CD4-positive, alpha-beta T cell treated with Interleukin-17A for 4 hours (primary cell): ENCODE results near the gene COX19.

Source experiments
- DNase-seq: peaks from one replicate; pipeline ENCODE4 v3.0.0-alpha.2; 2020; ENCODE audit warnings: mixed read lengths

COX19 gene

GRCh38 chr7:974820-975681 lies at the start of gene COX19:
COX19 (minus strand) TSS chr7:975549; CDS start chr7:975509, 40 bp downstream.
- peak; percentile 93 for DNase-seq

DNA sequence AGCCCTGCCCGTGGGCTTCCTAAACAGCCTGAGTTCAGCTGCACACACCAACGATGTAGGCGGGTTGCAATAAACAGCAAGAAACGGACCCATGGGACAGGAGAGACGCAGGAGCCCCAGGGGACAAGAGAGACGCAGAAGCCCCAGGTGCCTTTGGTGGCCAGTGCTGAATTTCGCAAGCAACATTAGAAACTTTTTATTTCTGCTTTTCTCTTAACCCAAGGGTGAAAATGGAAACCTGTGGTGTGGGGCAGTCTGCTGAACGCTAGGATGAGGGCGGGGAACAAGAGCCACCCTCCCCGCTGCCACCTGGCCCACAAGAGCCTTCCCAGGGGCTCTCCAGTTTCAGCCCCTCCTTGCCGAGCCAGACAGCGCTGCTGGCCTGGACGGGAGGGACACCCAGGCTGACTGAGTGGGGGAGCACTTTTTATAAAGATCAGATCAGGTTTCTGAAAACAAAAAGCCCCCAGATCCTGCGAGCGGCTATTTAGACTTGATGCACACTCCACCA lies 49.0 kb upstream of the COX19 start:
- DNase-seq: no peak

GRCh38 chr7:1022801-1023465 lies 47.6 kb upstream of the COX19 start:
- no peak for DNase-seq

DNA sequence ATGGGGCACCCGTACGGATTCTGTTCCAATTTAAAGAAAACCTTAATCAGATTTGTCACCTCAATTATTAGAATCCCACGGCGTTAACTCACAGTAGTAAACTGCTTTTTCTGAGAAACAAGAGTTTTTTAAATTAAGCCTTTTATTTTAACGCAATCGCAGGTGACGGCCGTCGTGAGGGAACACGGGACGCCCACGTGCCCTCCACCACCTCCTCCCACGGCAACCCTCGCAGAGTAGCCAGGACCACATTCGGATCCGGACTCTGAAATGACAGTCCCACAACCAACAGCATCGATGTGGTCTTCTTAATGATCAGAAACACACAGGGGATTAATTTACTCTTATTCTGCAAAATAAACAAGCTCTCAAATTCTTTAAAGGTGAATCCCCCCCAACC lies 47.0 kb upstream of the COX19 start:
- DNase-seq: no peak

DNA sequence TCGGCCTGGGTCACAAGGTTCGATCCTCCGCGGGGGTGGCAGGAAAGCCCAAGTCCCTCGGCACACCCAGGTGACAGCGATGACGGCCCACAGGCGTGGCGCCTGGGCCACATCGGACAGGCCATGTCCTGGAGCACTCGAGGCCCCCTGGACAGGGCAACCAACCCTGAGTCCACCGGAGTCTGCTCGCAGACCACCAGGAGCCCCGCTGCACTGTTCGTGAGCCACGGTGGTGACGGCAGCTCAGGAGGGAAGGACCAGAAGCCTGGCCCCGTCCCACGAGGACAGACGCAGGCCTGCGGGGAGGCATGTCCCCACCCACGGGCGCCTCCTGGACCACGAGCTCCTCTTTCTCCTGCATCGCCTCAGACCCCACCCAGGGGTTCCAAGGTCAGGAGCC lies 46.6 kb upstream of the COX19 start:
- no peak for DNase-seq

GRCh38 chr7:1021366-1021765 lies 46.0 kb upstream of the COX19 start:
- DNase-seq: no peak

- peak; percentile 28 for DNase-seq
These were observed 45.5 kb upstream of the COX19 start for GRCh38 chr7:1020849-1021251.

DNA sequence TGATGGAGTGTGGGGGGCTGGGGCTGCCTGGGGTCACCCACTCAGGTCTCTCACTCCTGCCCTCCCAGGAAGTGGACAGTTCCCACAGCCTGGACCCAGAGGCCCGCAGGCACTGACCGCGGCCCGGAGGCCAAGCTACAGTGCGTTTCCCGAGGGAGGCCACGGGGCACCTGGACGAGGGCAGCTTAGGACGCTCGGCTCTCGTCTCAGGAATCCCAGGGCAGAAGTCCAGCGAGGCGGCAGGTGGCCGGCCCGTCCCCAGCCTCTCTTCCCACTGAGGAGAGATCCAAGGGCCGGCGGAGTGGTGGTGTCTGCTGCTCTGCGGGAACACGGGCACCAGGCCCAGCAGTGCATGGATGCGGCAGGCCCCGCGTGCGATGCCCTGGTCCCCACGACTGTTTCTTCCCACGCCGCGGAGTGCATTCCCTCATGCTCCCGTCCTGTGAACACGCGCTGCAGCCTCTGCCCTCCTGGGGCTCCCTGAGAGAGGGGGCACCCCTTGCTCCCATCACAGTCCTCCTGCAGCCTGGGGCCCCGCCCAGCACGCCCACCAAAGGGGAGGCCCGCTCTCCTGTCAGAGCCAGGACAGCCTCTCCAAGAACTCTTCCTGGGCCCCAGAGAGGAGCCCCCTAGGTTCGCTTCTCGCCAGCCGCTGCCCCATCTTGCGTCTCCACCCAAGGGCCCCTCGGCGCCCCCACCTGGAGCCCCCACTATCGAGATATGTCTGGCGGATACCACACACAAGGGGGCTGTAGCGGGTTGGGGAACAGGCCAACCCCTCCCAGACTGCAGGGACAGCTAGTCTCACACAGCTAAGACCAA lies 44.7 kb upstream of the COX19 start:
- no peak for DNase-seq

GRCh38 chr7:1019255-1019785 lies 44.0 kb upstream of the COX19 start:
- no peak for DNase-seq

- DNase-seq: no peak
These were observed 43.0 kb upstream of the COX19 start for GRCh38 chr7:1018334-1018695.

- DNase-seq: no peak
These were observed 42.4 kb upstream of the COX19 start for GRCh38 chr7:1017586-1018333.

DNA sequence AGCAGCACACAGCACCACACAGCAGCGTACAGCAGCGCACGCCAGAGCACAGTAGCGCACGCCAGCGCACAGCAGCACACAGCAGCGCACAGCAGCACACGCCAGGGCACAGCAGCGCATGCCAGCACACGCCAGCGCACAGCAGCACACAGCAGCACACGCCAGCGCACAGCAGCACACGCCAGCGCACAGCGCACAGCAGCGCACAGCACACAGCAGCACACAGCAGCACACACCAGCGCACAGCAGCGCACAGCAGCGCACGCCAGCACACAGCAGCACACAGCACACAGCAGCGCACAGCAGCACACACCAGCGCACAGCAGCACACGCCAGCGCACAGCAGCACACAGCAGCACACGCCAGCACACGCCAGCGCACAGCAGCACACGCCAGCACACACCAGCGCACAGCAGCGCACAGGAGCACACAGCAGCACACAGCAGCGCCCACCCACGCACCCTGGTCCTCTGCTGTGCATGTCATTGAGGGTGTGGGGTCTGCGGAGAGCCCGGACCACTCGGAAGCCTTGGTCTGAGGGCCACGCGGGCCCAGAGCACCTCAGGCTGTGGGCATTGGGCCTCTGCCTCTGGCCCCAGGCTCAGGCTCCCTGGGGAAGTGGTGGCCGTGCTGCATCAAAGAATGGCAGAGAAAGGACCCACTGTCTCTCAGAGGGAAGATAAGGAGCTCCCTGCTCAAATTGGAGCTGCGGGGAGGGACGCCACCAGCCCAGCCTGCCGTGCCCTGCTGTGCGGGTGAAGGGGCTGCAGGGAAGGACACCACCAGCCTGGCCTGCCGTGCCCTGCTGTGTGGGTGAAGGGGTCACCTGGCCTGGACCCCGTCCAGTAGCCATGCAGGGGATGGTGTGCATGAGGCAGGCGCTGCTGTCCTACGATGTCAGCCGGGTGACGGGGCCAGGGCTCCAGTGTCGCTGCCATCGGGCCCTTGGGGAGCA lies 41.5 kb upstream of the COX19 start:
- no peak for DNase-seq

DNA sequence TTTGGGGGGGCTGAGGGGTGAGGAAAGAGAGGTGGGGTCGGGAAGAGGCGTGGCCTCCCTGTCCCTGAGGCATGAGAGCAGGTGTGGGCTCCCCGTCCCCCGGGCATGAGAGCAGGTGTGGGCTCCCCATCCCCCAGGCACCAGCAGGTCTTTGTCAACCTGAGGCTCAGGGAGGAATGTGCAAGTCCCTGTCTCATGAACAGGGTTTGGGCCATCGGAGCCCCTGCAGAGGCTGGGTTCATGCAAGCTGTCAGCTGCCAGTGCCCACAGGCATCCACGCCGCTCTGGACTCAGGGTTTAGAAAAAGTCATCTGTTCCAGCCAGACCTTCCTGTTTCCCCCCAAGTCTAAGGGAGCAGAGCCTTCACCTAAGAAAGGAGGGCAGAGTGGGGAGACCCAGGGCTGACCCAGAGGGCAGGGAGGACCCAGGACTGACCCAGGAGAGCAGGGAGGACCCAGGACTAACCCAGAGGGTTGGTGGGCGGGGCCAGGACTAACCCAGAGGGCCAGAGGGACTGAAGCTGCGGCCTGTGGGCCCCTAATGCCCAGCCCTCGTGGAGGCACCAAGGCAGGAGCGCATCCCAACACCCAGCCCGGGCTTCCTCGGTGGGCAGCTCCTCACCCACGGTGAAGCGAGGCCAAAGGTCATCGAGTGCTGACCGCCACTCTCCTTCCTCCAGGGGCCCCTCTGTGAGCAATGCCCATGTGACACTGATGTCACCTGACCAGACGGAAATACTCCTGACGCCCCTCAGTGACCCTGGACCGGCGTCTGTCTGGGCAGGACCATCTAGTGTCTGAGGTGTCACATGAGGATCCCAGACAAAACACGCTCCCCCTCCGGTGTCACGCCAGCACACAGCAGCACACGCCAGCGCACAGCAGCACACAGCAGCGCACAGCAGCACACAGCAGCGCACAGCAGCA lies 40.1 kb upstream of the COX19 start:
- DNase-seq: no peak

- no peak for DNase-seq
These were observed 39.3 kb upstream of the COX19 start for GRCh38 chr7:1014681-1015080.

DNA sequence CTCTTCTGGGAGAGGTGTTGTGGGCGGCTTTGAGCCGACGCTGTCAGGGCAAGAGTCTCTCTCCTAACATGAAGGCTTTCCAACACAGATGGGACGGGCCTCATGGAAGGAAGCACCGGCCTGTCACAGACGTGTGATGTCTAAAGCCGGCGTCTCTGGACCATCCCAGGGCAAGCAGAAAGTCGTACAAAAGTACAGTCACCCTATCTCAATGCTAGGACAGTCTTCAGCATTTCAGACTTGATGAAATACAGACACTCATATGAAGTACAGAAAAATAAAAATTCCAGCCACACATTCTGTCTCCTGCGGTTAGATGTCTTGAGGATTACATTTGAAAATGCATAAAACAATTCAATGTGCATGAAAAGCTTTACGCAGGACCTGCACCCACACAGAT lies 38.2 kb upstream of the COX19 start:
- no peak for DNase-seq

- DNase-seq: no peak
These were observed 37.4 kb upstream of the COX19 start for GRCh38 chr7:1012716-1013095.

DNA sequence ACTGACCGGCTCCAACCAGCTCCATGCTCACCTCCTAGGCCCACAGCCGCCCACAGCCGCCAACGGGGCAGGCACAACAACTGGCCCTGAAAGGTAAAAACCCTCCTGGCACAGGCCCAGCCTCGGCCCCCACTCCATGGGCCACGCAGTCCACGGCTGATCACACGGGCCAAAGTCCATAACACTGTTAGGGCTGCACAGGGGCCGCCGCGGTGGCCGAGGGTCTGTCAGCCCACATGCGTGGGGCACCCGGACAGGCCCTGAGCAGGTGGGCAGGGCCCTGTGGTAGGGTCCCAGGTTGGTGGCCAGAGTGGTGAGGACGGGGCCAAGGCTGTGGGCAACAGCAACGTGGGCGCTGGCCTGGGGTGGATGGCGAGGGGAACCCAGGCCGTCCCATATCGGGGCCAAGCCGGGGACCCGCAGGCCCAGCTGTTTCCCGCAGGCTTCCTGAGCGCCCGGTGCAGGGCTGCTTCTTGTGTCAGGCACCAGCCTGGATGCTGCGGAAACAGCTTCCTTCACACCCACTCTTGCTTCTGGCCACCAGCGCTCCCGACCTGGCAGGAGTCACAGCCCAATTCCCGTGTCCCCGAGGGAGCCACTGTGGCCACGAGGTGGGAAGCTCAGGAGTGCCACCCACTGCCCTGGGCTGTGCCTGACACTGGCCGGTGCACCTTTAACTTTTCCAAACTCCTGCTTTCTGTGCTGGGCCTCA lies 36.8 kb upstream of the COX19 start:
- no peak for DNase-seq

GRCh38 chr7:1011297-1012003 lies 36.1 kb upstream of the COX19 start:
- no peak for DNase-seq

DNA sequence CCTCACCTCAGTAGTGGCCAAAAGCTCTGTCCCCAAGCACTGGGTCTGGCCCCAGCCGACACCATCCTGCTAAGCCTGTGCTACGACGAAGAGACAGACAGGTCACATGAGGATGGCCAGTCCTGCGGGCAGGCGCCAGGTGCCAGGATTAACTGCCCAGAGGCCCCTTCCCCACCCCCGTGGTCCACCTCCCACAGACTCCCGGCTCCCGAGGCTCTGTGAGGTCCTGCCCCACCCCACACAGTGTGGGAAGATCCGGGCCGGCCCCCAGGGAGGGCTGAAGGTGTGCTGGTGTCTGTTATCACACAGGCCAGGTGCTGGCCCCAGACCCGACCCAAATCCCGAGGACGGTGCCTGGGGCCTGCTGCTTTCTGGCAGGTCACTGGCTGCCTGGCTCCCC lies 34.9 kb upstream of the COX19 start:
- DNase-seq: no peak
